ENCODE measurements around the gene RBM5.

DNA sequence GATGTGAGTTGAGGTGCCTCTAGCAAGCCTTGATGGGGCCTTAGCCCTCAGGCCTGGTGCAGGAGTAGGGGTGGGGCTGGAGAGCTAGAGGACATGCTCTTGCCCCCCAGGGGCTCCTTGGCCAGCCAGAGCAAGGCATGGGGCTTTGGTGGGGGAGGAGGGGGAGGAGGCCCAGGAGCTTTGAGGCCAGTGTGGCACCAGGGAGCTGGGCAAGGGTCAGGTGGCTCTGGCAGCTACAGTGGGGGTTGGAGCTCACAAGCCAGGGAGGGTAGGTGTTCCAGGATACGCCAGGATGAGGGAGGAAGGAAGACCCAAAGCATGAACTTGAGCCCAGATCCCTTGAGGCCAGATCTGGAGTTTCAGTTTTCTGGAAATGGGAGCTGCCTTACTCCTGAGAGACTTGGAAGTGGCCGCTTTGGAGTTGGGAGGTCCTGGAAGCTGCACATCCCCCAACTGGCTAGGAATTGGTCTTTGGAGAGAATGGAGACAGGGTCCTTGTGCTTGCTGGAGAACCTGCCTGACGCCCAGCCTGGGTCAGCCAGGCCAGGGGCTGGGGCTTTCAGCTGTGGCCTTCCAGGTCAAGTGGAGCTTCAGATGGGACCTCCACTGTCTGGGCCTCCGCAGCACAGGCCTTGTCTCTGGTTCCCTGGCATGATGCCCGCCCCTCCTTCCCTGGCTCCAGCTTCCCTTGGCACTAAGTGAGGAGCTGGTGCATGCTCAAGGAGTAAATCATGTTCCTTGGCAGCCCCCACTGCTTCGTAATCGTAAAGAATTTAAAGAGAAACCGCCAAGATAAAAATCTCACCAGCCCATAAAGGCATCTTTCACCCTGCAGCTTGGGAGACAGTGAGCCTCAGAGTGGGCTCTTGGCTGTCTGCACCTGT is 75.1 kb downstream of the RBM5 start:
- TF ChIP-seq, protein P1, sequence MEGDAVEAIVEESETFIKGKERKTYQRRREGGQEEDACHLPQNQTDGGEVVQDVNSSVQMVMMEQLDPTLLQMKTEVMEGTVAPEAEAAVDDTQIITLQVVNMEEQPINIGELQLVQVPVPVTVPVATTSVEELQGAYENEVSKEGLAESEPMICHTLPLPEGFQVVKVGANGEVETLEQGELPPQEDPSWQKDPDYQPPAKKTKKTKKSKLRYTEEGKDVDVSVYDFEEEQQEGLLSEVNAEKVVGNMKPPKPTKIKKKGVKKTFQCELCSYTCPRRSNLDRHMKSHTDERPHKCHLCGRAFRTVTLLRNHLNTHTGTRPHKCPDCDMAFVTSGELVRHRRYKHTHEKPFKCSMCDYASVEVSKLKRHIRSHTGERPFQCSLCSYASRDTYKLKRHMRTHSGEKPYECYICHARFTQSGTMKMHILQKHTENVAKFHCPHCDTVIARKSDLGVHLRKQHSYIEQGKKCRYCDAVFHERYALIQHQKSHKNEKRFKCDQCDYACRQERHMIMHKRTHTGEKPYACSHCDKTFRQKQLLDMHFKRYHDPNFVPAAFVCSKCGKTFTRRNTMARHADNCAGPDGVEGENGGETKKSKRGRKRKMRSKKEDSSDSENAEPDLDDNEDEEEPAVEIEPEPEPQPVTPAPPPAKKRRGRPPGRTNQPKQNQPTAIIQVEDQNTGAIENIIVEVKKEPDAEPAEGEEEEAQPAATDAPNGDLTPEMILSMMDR (IDR thresholded peaks at IDR 0.05) = no peak
- no peak for TF ChIP-seq POLR2A (IDR thresholded peaks at IDR 0.05)
